Skin of body (tissue), 3 donors: ENCODE results near the gene FXYD3. TPM values are rescaled to one million over a fixed set of nuclear protein-coding genes. Genes with fewer than 3 reads are reported as not detected.

Experiments
- DNase-seq: peaks from one replicate; lab custom pipeline; 2025; lab: John Stamatoyannopoulos, UW
- small RNA-seq: library from RNA; depleted of rRNA; stranded (forward); fragments of <200 nt; gene quantifications from one replicate; pipeline ENCODE3, GENCODE V24; 2014; ENCODE audit warnings: low replicate concordance
- total RNA-seq: library from RNA; depleted of rRNA; stranded (reverse); fragments of >200 nt; gene quantifications from one replicate; pipeline ENCODE4 v1.2.3, GENCODE V29; 2014

Gene FXYD3
- total RNA-seq, 1 donor from 2014 or later: 75.0 TPM

DNA sequence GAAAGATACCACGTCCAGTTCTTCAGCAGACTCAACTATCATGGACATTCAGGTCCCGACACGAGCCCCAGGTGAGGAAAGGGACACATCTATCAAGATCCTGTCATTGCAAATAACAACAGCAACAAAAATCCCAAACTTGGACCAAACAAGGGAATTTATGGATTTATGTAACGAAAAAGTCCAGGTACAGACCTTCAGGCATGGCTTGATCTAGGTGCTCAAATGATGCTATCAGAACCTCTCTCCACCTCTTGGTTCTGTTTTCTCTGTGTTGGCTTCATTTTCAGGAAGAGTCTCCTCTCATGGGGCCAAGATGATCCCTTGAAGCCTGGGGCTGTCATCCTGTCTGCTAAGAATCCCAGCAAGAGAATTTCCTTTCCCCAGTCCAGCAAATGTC lies 41.8 kb downstream of the FXYD3 start:
- DNase-seq: no peak

DNA sequence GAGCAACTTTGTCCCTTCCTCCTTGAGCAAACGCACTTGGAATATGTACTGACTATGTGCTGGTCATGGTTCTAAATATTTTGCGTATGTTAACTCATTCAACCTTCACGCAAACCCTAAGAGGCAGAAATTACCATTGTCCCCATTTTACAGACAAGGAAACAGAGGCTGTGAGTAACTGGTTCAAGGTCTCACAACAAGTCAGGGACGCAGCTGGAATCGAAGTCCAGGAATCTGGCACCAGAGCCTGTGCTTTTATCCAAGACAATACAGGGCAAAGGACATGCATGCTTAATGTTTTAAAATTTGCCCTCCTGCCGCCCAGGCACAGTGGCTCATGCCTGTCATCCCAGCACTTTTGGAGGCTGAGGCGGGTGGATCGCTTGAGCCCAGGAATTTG lies 44.0 kb downstream of the FXYD3 start:
- DNase-seq: no peak

DNA sequence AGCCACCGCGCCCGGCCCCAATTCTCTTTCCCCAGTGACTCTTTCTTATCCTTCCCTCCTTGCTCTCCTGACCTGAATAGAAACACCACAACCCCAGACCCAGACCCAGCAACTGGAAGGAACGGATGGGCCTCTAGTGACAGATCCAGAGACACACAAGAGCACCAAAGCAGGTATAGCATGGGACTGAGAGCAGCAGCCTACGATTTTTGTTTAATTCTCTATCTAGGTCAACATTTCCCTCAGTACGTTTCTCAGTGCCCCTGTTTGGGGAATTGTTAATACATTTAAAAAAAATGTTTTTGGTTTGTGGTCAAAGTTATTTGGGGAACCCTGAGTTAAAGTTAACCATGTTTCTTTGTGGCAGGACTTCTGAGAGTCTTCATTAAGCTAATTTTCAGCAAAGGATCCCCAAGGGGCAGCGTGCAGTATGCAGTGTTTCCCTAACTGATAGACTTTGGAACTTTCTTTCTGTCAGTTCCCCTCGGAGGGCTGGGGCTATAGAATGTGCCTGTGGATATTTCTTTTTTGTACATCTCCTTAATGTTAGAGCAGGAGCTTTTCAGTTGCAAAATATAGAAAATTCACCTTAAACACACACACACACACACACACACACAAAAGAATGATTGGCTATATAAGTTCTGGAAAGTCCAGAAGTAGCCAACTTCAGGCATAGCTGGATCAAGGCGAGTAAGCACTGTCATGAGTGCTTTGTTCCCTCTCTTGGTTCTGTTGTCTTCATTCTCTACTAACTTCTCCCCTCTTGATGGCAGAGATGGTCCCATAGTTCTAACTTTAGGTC lies 45.2 kb downstream of the FXYD3 start:
- no peak for DNase-seq

DNA sequence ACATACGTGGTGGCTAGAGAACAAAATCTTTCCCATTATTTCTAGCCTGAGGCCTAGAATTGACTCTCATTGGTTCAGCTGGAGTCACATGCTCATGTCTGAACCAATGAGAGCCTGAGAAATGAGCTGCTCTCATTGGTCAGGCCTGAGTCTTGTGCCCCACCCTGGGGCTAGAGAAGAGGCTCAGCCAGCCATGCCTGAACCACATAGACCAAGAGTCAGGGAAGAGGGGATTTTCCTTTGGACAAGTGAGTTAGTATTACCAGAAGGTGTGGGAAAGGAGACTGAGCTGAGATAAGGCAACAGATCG lies 45.8 kb downstream of the FXYD3 start:
- no peak for DNase-seq

DNA sequence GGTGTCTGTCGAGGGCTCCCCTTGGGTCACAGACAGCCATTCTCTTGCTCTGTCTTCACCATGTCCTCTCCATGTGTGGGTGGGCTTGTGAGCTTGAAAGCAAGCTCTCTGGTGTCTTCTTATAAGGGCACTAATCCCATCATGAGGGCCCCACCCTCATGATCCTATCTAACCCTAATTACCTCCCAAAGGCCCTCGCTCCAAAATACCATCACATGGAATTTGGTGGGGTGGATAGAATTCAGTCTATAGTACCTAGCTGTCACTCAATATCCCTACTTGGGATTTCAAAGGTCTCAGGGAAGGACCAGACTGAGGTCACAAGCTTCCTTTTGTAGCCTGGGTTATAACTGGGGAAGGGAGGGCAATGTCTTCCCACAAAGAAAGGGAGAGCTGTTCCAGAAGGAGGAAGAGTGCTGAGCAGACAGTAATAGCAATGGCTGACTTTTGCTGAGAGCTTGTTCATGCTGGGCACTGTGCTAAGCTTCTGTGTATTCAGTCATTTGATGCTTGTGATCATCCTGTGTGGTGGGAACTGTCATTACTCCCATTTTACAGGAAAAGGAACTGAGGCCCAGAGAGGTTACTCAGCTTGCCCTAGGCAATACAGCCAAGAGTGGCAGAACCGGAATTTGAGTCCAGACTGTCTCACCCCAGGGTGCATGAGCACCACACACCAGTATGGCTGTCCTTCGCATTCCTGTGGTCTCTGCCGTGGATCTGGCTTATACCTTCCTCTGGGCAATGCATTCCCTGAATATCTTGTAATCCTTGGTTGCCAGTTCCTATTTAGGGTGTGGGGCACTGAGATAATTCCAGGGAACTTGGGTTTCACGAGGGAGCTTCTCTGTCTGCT lies 47.1 kb downstream of the FXYD3 start:
- no peak for DNase-seq

DNA sequence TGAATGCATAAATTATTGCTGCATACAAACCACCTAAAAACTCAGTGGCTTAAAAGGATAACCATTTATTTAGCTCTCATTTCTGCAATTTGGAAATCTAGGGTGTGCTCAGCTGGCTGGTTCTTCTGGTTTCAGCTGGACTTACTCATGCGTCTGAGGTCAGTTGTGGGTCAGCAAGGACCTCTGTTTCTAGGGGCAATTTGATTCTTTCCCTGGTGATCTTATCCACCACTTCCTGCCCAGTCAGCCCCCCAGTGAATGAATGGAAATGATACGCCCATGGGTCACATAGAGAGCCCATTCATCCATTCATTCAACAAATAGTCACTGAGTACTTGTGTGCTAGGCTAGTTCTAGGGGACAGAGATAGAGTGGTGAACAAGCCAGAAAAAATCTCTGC lies 48.8 kb downstream of the FXYD3 start:
- DNase-seq: no peak

DNA sequence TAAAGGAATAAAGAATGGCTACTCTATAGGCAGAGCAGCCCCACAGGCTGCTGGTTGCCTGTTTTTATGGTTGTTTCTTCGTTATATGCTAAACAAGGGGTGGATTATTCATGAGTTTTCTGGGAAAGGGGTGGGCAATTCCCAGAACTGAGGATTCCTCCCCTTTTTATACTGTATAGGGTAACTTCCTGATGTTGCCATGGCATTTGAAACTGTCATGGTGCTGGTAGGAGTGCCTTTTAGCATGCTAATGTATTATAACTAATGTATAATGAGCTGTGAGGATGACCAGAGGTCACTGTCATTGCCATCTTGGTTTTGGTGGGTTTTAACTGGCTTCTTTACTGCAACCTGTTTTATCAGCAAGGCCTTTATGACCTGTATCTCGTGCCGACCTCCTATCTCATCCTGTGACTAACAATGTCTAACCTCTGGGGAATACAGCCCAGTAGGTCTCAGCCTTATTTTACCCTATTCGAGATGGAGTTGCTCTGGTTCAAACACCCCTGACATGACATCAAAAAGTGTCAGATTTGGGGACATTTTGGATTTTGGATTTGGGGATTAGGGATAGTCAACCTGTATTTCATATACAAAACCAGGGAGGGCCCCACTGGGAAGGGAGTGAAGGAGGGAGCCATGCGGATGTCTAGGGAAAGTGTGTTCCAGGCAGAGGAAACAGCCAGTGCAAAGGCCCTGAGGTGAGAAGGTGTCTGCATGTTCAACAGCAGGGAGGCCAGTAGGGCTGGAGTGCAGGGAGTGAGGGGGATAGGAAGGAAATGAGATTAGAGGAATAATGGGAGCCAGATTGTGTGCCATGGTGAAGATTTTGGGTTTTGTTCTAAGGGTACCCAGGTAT lies 49.8 kb downstream of the FXYD3 start:
- no peak for DNase-seq

DNA sequence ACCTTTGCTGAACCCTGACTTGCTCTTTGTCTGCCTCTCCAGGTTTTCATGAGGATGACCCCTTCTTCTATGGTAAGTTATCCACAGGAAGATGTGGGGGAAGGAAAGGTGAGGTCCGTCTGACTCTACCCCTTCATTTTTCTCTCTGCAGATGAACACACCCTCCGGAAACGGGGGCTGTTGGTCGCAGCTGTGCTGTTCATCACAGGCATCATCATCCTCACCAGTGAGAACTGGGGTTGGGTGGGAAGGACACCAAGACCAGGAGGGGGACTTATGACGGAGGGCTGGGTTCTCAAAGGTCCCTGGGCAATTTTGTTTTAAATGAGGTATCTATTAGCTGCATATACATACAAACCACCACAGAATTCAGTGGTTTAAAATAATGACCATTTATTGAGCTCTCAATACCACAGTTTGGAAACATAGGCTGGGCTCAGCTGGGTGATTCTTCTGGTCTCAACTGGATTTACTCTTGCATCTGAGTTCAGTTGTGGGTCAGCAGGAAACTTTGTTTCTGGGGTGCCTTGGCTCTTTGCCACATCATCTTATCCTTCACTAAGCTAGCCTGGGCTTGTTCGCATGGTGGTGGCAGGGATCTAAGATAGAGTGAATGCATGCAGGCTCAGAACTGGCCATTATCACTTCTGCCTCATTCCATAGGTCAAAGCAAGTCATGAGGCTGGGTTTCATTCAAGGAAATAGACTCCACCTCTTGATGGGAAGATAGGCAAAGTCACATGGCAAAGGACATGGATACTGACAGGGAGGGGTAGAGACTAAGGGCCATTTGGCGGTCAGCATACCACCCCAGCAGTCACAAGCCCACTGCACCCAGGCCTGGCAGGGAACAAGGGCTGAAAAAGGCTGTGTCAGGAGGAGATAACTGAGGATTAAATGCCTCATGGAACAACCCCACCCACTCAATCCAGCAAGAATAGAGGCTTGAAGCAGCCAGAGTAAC lies 50.8 kb downstream of the FXYD3 start:
- DNase-seq: no peak

DNA sequence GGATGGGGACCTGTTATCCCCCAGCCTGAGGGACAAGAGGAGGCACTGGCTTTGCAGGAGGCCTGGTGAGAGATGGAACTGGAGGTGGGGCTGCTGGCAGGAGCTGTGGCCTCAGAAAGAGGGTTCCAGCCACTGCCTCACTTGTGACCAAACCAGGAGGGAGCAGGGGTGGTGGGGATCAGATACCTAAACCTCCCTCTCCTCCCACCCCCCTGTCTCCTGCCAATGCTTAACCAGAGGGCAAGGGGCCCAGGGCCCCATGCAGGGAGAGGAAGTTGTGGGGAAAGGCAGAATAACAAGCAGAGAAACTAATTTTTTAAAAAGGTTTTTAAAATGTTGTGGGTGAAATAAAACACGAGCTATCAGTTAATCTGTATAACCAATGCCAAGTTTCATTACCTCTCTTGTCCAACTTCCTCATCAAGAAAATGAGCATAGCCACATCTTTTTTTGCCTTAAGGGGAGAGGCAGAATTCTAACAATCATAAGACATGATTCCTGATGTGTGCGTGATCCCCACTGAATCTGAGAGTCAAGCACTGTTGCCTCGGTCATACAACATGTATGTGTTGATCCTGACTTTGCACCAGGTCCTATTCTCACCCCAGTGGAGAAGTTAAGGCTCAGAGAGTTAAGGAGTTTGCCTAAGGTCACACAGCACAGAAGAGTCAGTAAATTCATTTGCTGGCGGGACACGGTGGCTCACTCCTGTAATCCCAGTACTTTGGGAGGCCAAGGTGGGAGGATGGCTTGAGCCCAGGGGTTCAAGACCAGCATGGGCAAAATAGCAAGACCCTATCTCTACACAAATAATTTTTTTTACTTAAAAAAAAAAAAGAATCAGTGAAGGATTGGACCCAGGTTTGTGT lies 51.9 kb downstream of the FXYD3 start:
- DNase-seq: no peak

DNA sequence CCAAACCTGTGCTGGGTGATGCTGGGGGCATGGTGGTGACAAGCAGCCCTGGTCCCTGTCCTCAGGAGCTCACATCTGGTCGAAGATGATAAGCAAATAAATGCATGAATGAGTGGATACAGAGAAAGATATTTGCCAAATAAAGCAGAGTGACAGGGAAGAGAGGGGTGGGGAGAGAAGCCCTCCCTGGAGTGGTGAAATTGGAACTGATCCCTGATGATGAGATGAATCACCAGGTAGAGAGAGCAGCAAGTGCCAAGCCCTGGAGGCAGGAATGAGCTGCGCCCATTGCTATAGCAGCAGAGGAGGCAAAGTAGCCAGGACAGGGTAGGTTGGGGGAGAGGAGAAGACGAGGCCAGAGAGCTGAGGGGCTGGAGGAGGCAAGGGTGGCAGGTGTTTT lies 52.6 kb downstream of the FXYD3 start:
- no peak for DNase-seq

DNA sequence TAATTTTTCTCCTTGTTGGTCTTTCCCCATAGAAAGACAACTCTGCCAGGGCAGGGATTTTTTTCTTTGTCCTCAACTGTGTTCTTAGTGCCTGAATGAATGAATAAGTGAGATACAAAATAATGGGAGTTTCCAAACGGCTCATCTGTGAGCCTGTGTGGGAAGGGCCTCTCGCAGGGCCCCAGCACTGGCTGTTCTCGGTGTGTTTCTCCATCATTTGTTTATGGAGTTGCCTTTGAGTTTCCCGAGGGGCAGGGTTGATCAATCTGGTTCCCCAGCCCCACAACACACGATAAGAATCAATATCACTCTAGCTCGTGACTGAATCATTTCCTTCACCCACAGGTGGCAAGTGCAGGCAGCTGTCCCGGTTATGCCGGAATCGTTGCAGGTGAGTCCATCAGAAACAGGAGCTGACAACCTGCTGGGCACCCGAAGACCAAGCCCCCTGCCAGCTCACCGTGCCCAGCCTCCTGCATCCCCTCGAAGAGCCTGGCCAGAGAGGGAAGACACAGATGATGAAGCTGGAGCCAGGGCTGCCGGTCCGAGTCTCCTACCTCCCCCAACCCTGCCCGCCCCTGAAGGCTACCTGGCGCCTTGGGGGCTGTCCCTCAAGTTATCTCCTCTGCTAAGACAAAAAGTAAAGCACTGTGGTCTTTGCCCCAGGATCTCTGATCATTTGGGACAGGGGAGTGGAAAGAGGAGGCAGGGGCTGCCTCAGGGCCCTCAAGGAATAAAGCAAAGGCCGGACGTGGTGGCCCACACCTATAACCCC lies 53.8 kb downstream of the FXYD3 start:
- DNase-seq: no peak

DNA sequence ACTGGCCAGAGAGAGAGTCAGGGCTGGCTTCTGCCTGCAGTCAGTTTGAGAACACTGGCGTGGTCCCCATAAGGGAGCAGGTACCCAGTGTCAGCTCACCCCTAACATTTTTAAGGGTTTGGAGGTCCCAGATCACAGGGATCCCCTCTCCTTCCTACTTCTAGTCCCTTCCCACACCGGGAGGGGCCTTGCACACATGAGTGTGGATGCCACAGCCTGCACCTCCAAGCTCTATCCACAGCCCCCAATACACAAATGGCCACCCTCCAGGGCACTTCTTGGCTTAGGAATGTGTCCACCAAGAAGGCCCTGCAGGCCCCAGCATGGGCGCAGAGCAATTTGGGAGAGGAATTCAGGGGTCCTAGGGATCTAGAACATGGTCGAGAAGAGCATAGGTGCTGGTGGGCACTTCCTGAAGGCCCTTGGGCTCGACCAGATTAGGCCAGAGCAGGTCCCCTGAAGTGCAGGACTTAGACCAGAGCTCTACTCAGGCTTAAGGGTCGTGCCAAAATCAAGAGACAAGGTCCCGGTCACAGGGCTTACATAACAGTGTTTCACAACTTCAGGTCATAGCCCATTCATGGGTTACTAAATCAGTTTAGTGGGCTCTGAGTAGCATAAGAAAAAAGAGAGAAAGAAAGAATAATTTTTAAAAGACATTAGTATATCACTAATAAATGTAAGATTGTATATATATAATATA lies 54.9 kb downstream of the FXYD3 start:
- no peak for DNase-seq

DNA sequence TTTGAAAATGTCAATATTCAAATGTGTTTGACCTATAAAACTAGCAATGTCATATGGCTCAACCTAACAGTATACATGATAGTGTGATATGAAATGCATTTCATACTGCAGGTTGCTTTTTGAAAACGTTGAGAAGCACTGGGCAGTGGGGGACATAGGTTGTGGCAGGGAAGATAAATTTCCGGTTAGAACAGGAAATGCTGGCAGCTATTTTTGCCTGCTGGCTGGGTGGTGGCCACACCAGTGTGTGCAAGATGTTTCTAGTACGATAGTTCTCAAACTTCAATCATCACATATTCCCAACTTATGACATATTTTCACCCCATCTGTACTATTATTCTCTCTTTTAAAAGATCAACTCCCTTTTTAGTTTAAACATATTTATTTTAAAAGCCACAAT lies 56.1 kb downstream of the FXYD3 start:
- DNase-seq: no peak

Small RNAs within 50 kb of the gene (small RNA-seq; reads per million reads assigned to genes)
- gene AC020907.2: not detected

Other genes starting within 250 kb of the FXYD3 start
- gene ZNF30, start 188.9 kb upstream of the FXYD3 start, total RNA-seq: 3.2 TPM
- gene ZNF792, start 151.6 kb upstream of the FXYD3 start, total RNA-seq: 5.3 TPM
- 32.7 TPM for gene GRAMD1A, start 115.5 kb upstream of the FXYD3 start, total RNA-seq
- gene SCN1B, start 85.4 kb upstream of the FXYD3 start, total RNA-seq: 1.4 TPM
- 0.69 TPM for gene HPN, start 74.1 kb upstream of the FXYD3 start, total RNA-seq
- gene LGI4, start 19.2 kb downstream of the FXYD3 start, total RNA-seq: 5.7 TPM
- 17.4 TPM for gene FXYD1, start 23.0 kb downstream of the FXYD3 start, total RNA-seq
- gene FXYD7, start 27.4 kb downstream of the FXYD3 start, total RNA-seq: 0.59 TPM
- gene FXYD5, start 38.9 kb downstream of the FXYD3 start, total RNA-seq: 10.7 TPM
- gene FAM187B, start 112.9 kb downstream of the FXYD3 start, total RNA-seq: not detected
- 10.5 TPM for gene LSR, start 133.2 kb downstream of the FXYD3 start, total RNA-seq
- gene USF2, start 153.1 kb downstream of the FXYD3 start, total RNA-seq: 37.0 TPM
- gene HAMP, start 166.7 kb downstream of the FXYD3 start, total RNA-seq: not detected
- gene MAG, start 176.3 kb downstream of the FXYD3 start, total RNA-seq: 0.69 TPM
- gene CD22, start 213.4 kb downstream of the FXYD3 start, total RNA-seq: 0.99 TPM
- gene FFAR1, start 232.1 kb downstream of the FXYD3 start, total RNA-seq: not detected
- gene FFAR3, start 242.6 kb downstream of the FXYD3 start, total RNA-seq: 0.10 TPM